GM21526 (cell line): ENCODE data around the gene CNTN5.
"Not testable (repeated sequence)": the region's sequence is repeated elsewhere in the genome, so short reads cannot be mapped to it uniquely, and the experiment has no call there.

Experiments
- ATAC-seq: cut with Tn5 transposase; IDR thresholded peaks from one replicate; pipeline ENCODE4 v1.9.1; 2021; ENCODE audit warnings: moderate library complexity; ENCODE audit not compliant: unreplicated experiment, low FRiP score

CNTN5 gene

DNA sequence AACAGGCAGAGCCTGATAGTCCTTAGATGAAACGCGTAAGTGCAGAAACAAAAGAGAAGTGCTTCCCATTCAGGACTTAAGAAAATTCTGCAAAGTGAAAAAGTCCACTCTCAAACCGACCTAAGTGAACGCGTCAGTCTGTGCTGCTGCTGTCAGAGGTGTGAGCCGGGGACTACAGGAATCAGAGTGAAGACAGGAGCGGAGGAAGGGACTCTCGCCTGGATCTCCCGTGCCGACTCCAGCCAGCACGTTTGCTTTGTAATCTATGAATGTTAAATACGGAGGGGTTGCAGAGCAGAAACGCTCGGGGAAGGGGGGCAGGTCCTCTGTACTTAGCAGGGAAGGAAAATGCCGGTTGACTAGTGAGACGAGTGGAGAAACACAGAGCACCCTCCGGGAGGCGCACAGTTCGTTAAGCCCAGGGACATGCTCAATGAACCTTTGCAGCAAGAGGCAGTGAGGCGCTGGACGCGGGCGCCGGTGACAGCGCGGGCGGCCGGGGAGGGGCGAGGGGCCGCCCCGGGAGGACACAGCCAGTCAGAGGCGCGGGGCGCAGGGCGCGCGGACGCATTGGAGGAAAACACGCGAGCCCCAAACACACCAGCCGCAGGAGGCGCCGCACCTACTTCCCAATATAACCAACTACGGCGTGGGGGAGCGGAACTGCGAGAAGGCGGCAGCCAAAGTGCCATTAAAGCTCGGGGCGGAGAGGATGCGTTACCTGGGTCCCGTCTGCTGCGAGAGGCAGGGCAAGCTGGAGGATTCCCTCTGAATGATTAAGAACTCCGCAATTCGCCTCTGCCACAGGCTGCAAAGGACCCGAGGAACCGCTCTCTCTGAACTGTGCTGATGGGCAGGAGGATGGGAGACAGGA, at the start of gene CNTN5:
Gene CNTN5 (plus strand): TSS at position 598 of the 874 bp plus-strand sequence.
- no peak for ATAC-seq

- ATAC-seq: no peak
Measured at GRCh38 chr11:98979205-98979604, 41.5 kb upstream of the CNTN5 start.

DNA sequence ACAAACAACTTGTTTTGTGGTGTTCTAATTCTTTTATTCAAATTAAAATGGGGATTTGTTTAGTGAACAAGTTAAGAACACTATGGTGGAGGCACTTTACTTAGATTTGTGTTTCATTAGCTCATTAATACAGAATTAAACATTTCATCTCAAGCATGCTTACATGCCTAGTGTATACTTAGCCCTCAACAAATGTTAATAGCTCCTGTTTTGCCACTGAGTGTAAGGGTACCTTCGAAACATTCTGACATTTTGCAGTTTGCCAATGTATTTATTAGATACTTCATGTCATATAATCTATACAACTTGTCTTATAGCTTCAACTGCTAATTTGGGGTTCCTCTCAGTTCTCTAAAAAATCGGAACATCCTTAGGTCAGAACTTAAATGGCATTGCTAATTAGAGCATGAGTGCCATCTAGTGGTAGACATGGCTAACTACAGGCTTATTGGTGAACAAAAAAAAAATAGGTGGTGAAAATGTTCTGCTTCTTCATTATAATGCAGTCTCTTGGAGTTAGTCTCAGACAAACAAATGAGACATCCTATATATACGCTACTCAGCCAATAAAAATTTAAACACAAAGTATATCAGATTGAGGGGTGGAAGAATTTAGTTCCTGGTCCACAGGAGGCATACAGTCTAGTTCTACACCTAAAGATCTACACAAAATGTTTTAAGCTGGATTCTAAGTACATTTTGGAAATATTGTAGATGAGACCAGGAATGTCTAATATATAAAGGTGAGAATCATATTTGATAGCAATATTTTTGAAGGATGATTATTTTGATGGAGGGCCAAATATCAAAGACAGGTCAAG, 4.9 kb upstream of the CNTN5 start:
- ATAC-seq: peak; percentile 72

- no peak for ATAC-seq
Measured at GRCh38 chr11:99019696-99020095, 1.1 kb upstream of the CNTN5 start.

- ATAC-seq: no peak
Measured at GRCh38 chr11:99037057-99037456, 16.3 kb downstream of the CNTN5 start.

GRCh38 chr11:99063331-99063730, 42.6 kb downstream of the CNTN5 start:
- no peak for ATAC-seq

GRCh38 chr11:99065121-99065520, 44.4 kb downstream of the CNTN5 start:
- ATAC-seq: no peak

DNA sequence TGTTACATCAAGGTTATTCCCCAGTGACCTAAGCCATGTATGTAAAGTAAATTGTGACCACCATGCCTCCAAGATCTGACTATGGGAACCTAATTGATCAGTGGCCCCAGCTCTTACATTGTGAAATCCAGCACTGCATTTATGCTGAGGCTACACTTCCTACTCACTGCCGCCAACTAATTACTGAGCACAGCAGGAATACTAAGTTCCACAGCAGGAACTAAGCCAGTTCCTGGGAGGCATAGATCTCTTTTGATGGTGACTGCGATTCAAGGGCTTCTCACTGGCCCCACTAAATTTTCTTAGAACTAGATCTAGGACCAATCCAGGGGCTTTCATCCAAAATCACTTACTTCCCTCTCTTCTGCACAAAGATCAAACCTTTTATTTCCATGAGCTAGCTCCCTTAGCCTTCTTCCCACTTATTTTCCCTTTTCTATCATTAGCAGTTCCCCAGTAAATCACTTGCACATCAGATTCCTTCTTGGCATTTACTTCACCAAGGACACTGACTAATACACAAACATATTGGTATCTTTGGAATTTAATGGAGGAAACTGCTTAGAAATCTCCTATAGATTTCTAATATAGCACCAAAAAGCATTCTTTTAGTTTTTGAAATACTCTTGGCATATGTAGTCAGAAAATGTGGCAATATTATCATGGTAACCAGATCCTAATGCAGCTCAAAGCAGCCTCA, 46.0 kb downstream of the CNTN5 start:
- ATAC-seq: no peak

GRCh38 chr11:99068832-99069231, 48.1 kb downstream of the CNTN5 start:
- no peak for ATAC-seq

GRCh38 chr11:99069856-99070444, 49.2 kb downstream of the CNTN5 start:
- ATAC-seq: peak; percentile 54

DNA sequence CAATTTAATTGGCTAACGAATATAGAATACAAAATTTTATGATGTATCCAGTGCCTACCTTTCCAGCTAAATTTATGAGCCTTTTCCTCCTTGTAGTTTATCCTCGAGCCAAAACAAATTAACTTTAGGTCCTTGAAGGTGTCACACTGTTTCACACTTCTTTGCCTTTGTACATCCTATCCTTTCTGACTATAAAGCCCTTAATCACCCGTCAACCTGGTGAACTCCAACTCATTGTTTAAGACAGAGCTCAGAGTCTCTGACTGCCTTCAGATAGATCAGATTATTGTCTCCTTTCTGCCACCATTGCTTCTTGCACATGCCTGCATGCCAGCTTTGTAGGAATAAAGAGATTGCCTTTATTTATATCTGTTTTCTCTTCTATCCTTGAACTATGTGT, 58.8 kb downstream of the CNTN5 start:
- no peak for ATAC-seq

- ATAC-seq: no peak
Measured at GRCh38 chr11:99080154-99080553, 59.4 kb downstream of the CNTN5 start.

- ATAC-seq: no peak
Measured at GRCh38 chr11:99098258-99098657, 77.5 kb downstream of the CNTN5 start.

- ATAC-seq: peak; percentile 73
Measured at GRCh38 chr11:99098751-99099150, 78.0 kb downstream of the CNTN5 start.

DNA sequence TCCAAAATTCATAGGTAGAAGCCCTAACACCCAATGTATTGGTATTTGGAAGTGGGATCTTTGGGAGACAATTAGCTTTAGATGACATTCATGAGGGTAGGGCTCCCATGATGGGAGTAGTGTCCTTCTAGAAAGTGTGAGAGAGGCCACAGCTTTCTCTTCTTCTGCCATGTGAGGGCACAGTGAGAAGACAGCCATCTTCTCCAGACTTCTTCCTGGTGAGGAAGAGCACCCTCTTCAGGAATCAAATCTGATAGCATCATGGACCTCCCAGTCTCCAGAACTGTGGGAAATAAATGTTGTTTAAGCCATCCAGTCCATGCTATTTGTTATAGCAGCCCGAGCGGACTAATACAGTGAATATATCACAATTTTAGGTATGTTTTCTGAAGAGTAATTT, 96.9 kb downstream of the CNTN5 start:
- ATAC-seq: no peak

DNA sequence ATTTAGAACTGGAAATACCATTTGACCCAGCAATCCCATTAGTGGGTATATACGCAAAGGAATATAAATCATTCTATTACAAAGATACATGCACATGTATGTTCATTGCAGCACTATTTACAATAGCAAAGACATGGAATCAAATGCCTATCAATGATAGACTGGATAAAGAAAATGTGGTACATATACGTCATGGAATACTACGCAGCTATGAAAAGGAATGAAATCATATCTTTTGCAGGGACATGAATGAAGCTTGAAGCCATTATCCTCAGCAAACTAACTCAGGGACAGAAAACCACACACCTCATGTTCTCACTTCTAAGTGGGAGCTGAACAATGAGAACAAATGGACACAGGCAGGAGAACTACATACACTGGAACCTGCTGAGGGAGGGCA, 113.1 kb downstream of the CNTN5 start:
- ATAC-seq: not testable (repeated sequence)

GRCh38 chr11:99135508-99135907, 114.8 kb downstream of the CNTN5 start:
- ATAC-seq: no peak

GRCh38 chr11:99142237-99142636, 121.5 kb downstream of the CNTN5 start:
- ATAC-seq: no peak

DNA sequence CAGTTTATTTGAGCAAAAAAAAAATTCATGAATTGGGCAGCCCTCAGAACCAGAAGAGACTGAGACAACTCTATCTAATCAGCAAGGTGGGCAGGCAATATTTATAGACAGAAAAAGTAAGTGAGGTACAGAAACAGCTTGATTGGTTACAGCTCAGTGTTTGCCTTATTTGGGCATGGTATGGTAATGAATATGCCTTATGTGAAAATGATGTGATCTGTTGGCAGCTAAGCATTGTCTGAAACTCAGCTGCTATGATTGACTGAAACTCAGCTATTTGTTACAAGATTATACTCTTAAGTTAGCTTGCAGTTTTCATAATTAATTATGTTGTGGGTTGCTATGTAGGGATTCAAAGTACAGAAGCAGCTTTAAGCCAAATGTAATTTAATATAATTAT, 127.6 kb downstream of the CNTN5 start:
- no peak for ATAC-seq

DNA sequence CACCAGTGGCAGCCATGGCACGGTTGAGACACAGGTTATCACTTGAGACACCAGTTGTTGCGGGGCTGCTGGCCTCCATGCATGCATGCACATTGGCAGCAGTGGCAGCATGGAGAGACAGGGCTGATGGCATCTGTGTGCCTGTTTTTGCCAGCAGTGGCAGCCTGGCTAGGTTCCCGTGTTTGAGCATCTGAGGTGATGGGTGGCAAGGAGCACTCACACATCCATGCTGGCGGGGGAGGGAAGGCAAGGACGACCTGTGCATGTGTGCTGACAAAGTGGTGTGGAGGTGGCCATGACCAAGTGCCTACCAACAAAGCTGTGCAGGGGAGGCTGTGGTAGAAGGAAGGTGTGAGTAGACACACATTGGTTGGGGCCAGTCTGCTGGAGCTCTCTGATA, 133.5 kb downstream of the CNTN5 start:
- ATAC-seq: no peak

DNA sequence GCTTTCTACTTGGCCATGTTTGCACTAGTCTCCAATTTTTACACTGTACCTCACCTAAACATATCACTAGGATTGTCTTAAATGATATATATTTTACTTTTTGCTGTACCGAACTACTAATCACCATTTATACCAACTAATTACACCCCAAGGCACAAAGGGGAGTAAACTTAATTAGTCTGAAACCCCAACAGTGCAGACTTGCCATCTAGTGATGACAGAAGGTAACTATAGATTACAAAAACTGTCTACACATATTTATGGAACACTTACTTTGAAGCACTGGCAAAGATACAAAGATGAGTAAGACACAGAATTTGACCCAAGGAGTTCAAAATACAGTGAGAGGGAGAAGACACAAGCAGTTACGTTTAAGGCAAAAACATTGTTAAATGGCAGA, 139.7 kb downstream of the CNTN5 start:
- ATAC-seq: no peak
